Liver (tissue), 9 donors: ENCODE results near the gene LURAP1L. TPM values are rescaled to one million over a fixed set of nuclear protein-coding genes. Genes with fewer than 3 reads are reported as not detected.

Source experiments
- DNase-seq: peaks from one replicate; pipeline ENCODE4 v3.0.0-alpha.2; 2017; ENCODE audit warnings: low spot score
- H3K27ac ChIP-seq, 2 donors: one replicate each; pipeline ENCODE4 v1.7.0; 2013; ENCODE audit warnings: inconsistent platforms in 2 of 2, low read length in 2 of 2, control low read depth in 1 of 2, low read depth in 1 of 2, mild to moderate bottlenecking in 1 of 2
- H3K27me3 ChIP-seq, 4 donors: one replicate each; pipeline versions ENCODE4 v1.6.1 to v1.7.0; 2013; ENCODE audit warnings: low read length in 3 of 4, inconsistent platforms in 1 of 4, mild to moderate bottlenecking in 1 of 4, moderate library complexity in 1 of 4; ENCODE audit not compliant: control insufficient read depth in 4 of 4, insufficient read depth in 4 of 4
- H3K36me3 ChIP-seq, 4 donors: one replicate each; pipeline versions ENCODE4 v1.6.1 to v1.7.0; 2013; ENCODE audit warnings: low read length in 3 of 4, mild to moderate bottlenecking in 3 of 4, low read depth in 1 of 4, moderate library complexity in 1 of 4; ENCODE audit not compliant: control insufficient read depth in 4 of 4, insufficient read depth in 3 of 4
- H3K4me1 ChIP-seq, 4 donors: one replicate each; pipeline versions ENCODE4 v1.6.1 to v1.7.0; 2013; ENCODE audit warnings: low read length in 3 of 4, mild to moderate bottlenecking in 3 of 4, moderate library complexity in 1 of 4; ENCODE audit not compliant: control insufficient read depth in 4 of 4, insufficient read depth in 4 of 4
- H3K4me3 ChIP-seq, 3 donors: one replicate each; pipeline versions ENCODE4 v1.6.1 to v1.7.0; 2013; ENCODE audit warnings: low read length in 3 of 3, control low read depth in 1 of 3, low read depth in 1 of 3, mild to moderate bottlenecking in 1 of 3
- H3K9ac ChIP-seq, 2 donors: one replicate each; pipeline ENCODE4 v1.7.0; 2013; ENCODE audit warnings: low read length in 2 of 2, mild to moderate bottlenecking in 2 of 2, moderate library complexity in 2 of 2, control low read depth in 1 of 2, low read depth in 1 of 2
- H3K9me3 ChIP-seq, 4 donors: one replicate each; pipeline versions ENCODE4 v1.6.1 to v1.7.0; 2013; ENCODE audit warnings: low read length in 3 of 4; ENCODE audit not compliant: control insufficient read depth in 4 of 4
- CTCF ChIP-seq: fragments of 150-350 bp; IDR thresholded peaks from 2 replicates; pipeline ENCODE4 v1.5.1; 2017; ENCODE audit warnings: improper control_type of control experiment, low read depth, low read length; ENCODE audit not compliant: missing input control
- EGR1 ChIP-seq, 2 donors: IDR thresholded peaks; 2 replicates each; pipeline ENCODE4 v1.6.1; 2016 to 2018; ENCODE audit warnings: antibody characterized with exemption in 2 of 2, low read depth in 2 of 2
- FOXA1 ChIP-seq: IDR thresholded peaks from 2 replicates; pipeline ENCODE4 v1.6.1; 2016; ENCODE audit warnings: antibody characterized with exemption
- FOXA2 ChIP-seq: IDR thresholded peaks from 2 replicates; pipeline ENCODE4 v1.6.1; 2016; ENCODE audit warnings: antibody characterized with exemption
- HNF4A ChIP-seq, 2 donors: conservative IDR thresholded peaks; 2 replicates each; pipeline ENCODE4 v1.6.1; 2016; ENCODE audit warnings: antibody characterized with exemption in 2 of 2, mild to moderate bottlenecking in 2 of 2
- HNF4G ChIP-seq: IDR thresholded peaks from 2 replicates; pipeline ENCODE4 v1.6.1; 2016; ENCODE audit warnings: antibody characterized with exemption
- JUND ChIP-seq, 2 donors: IDR thresholded peaks; 2 replicates each; pipeline ENCODE4 v1.6.1; 2016; ENCODE audit warnings: antibody characterized with exemption in 2 of 2
- MAX ChIP-seq: IDR thresholded peaks from 2 replicates; pipeline ENCODE4 v1.6.1; 2016; ENCODE audit warnings: antibody characterized with exemption
- NR2F2 ChIP-seq: IDR thresholded peaks from 2 replicates; pipeline ENCODE4 v1.6.1; 2016; ENCODE audit warnings: antibody characterized with exemption
- RAD21 ChIP-seq, 2 donors: IDR thresholded peaks; 2 replicates each; pipeline ENCODE4 v1.6.1; 2016; ENCODE audit warnings: antibody characterized with exemption in 2 of 2, mild to moderate bottlenecking in 2 of 2
- SP1 ChIP-seq: IDR thresholded peaks from 2 replicates; pipeline ENCODE4 v1.6.1; 2018; ENCODE audit warnings: antibody characterized with exemption, mild to moderate bottlenecking
- TAF1 ChIP-seq: conservative IDR thresholded peaks from 2 replicates; pipeline ENCODE4 v1.6.1; 2016; ENCODE audit warnings: antibody characterized with exemption, mild to moderate bottlenecking
- YY1 ChIP-seq: IDR thresholded peaks from 2 replicates; pipeline ENCODE4 v1.6.1; 2016; ENCODE audit warnings: antibody characterized with exemption, mild to moderate bottlenecking
- WGBS: extraction: QIAGEN DNeasy Blood & Tissue Kit; methylation state at CpG from one replicate; pipeline ENCODE4 v1.1.7; 2013; 5-methylcytosine and 5-hydroxymethylcytosine counted together
- polyA plus RNA-seq, 2 donors: library from polyadenylated mRNA; stranded (reverse) in 1 of 2; unstranded in 1 of 2; fragments of 200-250 nt in 1 of 2; fragments of >200 nt in 1 of 2; fragmentation: Nextera tagmentation in 1 of 2; extraction: Ambion mirVana in 1 of 2; gene quantifications; one replicate each; pipeline versions ENCODE4 v1.2.1 to v1.2.3, GENCODE V29; 2013 to 2015
- total RNA-seq, 2 donors: library from RNA; depleted of rRNA; stranded (reverse); fragments of >200 nt; gene quantifications; one replicate each; pipeline ENCODE4 v1.2.3, GENCODE V29; 2014
- TF ChIP-seq, protein P1 (sequence below): IDR thresholded peaks from 2 replicates; pipeline ENCODE4 v1.6.1; 2016; ENCODE audit warnings: antibody characterized with exemption
- TF ChIP-seq, protein P2 (sequence below): IDR thresholded peaks from 2 replicates; pipeline ENCODE4 v1.6.1; 2016; ENCODE audit warnings: antibody characterized with exemption
- TF ChIP-seq, protein P3 (sequence below): IDR thresholded peaks from 2 replicates; pipeline ENCODE4 v1.6.1; 2016; ENCODE audit warnings: antibody characterized with exemption, mild to moderate bottlenecking
- donor health status: healthy.
- donor health status: healthy.
- donor health status: healthy.
- donor health status: healthy.
- donor health status: healthy.

LURAP1L gene
- total and polyA plus RNA-seq, 4 donors, result 4.2 to 18.6 (median 8.9) TPM

GRCh38 chr9:12814877-12815237 lies 40.0 kb downstream of the LURAP1L start:
- Histone ChIP-seq H3K27me3 (no peaks in the 10 kb centered on the region), H3K4me3 (no peak overlapping the region), H3K36me3 (no peaks in the 10 kb centered on the region), H3K27ac (peak overlapping the region; percentile 79 to 86), H3K9ac (peak overlapping the region; percentile 17 to 57), H3K4me1 (peaks cover 6 to 50% (median 23%) of the 10 kb centered on the region in 4 donors), H3K9me3 (no peaks in the 10 kb centered on the region)
- no peak for TF ChIP-seq RAD21 (IDR thresholded peaks at IDR 0.05)
- TF ChIP-seq, protein P1, sequence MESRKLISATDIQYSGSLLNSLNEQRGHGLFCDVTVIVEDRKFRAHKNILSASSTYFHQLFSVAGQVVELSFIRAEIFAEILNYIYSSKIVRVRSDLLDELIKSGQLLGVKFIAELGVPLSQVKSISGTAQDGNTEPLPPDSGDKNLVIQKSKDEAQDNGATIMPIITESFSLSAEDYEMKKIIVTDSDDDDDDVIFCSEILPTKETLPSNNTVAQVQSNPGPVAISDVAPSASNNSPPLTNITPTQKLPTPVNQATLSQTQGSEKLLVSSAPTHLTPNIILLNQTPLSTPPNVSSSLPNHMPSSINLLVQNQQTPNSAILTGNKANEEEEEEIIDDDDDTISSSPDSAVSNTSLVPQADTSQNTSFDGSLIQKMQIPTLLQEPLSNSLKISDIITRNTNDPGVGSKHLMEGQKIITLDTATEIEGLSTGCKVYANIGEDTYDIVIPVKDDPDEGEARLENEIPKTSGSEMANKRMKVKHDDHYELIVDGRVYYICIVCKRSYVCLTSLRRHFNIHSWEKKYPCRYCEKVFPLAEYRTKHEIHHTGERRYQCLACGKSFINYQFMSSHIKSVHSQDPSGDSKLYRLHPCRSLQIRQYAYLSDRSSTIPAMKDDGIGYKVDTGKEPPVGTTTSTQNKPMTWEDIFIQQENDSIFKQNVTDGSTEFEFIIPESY, result peak; percentile 7
- no peak for DNase-seq

GRCh38 chr9:12815888-12816287 lies 41.1 kb downstream of the LURAP1L start:
- Histone ChIP-seq H3K36me3 (no peaks in the 10 kb centered on the region), H3K4me1 (peaks cover 6 to 50% (median 23%) of the 10 kb centered on the region in 4 donors), H3K9me3 (no peaks in the 10 kb centered on the region), H3K27ac (peak overlapping the region; percentile 79 to 86), H3K9ac (no peak overlapping the region), H3K27me3 (no peaks in the 10 kb centered on the region), H3K4me3 (no peak overlapping the region)
- TF ChIP-seq SP1, result no peak
- TF ChIP-seq, protein P1, result no peak
- WGBS, result 79% methylated on average over 5 of the region's 5 CpGs
- DNase-seq, result no peak

- Histone ChIP-seq H3K27me3 (no peaks in the 10 kb centered on the region), H3K4me1 (peaks cover 6 to 50% (median 23%) of the 10 kb centered on the region in 4 donors), H3K9ac (no peak overlapping the region), H3K27ac (peak overlapping the region; percentile 79 to 86), H3K36me3 (no peaks in the 10 kb centered on the region), H3K4me3 (no peak overlapping the region), H3K9me3 (no peaks in the 10 kb centered on the region)
- WGBS, result 32% methylated on average over 3 of the region's 3 CpGs
- DNase-seq, result no peak
- TF ChIP-seq, protein P2, sequence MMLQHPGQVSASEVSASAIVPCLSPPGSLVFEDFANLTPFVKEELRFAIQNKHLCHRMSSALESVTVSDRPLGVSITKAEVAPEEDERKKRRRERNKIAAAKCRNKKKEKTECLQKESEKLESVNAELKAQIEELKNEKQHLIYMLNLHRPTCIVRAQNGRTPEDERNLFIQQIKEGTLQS, result no peak
- TF ChIP-seq FOXA1 (no peak), SP1 (peak; percentile 54), JUND (IDR thresholded peaks at IDR 0.05) (no peak), FOXA2 (peak; percentile 59), EGR1 (IDR thresholded peaks at IDR 0.05; ENCODE audit: low read depth in 2 of 2) (no peak), MAX (peak; percentile 44), NR2F2 (no peak), HNF4A (conservative IDR thresholded peaks at IDR 0.05) (peak; percentile 82 to 85), YY1 (peak; percentile 35), TAF1 (no peak), CTCF (no peak), HNF4G (peak; percentile 55), RAD21 (IDR thresholded peaks at IDR 0.05) (no peak)
- TF ChIP-seq, protein P3, sequence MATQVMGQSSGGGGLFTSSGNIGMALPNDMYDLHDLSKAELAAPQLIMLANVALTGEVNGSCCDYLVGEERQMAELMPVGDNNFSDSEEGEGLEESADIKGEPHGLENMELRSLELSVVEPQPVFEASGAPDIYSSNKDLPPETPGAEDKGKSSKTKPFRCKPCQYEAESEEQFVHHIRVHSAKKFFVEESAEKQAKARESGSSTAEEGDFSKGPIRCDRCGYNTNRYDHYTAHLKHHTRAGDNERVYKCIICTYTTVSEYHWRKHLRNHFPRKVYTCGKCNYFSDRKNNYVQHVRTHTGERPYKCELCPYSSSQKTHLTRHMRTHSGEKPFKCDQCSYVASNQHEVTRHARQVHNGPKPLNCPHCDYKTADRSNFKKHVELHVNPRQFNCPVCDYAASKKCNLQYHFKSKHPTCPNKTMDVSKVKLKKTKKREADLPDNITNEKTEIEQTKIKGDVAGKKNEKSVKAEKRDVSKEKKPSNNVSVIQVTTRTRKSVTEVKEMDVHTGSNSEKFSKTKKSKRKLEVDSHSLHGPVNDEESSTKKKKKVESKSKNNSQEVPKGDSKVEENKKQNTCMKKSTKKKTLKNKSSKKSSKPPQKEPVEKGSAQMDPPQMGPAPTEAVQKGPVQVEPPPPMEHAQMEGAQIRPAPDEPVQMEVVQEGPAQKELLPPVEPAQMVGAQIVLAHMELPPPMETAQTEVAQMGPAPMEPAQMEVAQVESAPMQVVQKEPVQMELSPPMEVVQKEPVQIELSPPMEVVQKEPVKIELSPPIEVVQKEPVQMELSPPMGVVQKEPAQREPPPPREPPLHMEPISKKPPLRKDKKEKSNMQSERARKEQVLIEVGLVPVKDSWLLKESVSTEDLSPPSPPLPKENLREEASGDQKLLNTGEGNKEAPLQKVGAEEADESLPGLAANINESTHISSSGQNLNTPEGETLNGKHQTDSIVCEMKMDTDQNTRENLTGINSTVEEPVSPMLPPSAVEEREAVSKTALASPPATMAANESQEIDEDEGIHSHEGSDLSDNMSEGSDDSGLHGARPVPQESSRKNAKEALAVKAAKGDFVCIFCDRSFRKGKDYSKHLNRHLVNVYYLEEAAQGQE, result no peak
- TF ChIP-seq, protein P1, result no peak
Observed at GRCh38 chr9:12816656-12817101, 41.9 kb downstream of the LURAP1L start.
